ENCODE measurements around the gene PYCR2. TPM values are rescaled to one million over a fixed set of nuclear protein-coding genes. Genes with fewer than 3 reads are reported as not detected.
A peak's percentile ranks its signal among the peaks of the same experiment; 100 is the strongest.

PYCR2 gene
- total RNA-seq, 1 donor from 2014 or later = 37.8 TPM

- H3K4me3 ChIP-seq (ENCODE audit: low read depth, low read length) = no peak overlapping the region
- TF ChIP-seq CTCF (conservative IDR thresholded peaks at IDR 0.05; ENCODE audit: low read depth, low read length) = no peak
- no peak for DNase-seq (ENCODE audit: low read depth)
Measured at GRCh38 chr1:225897595-225898514, 26.2 kb downstream of the PYCR2 start.

- H3K4me3 ChIP-seq (ENCODE audit: low read depth, low read length) = no peak overlapping the region
- peak; percentile 65 for DNase-seq (ENCODE audit: low read depth)
- no peak for TF ChIP-seq CTCF (conservative IDR thresholded peaks at IDR 0.05; ENCODE audit: low read depth, low read length)
Measured at GRCh38 chr1:225896937-225897549, 27.0 kb downstream of the PYCR2 start.

- no peak for TF ChIP-seq CTCF (conservative IDR thresholded peaks at IDR 0.05; ENCODE audit: low read depth, low read length)
- DNase-seq (ENCODE audit: low read depth) = no peak
- H3K4me3 ChIP-seq (ENCODE audit: low read depth, low read length) = no peak overlapping the region
Measured at GRCh38 chr1:225896494-225896893, 27.6 kb downstream of the PYCR2 start.

- no peak overlapping the region for H3K4me3 ChIP-seq (ENCODE audit: low read depth, low read length)
- no peak for DNase-seq (ENCODE audit: low read depth)
- no peak for TF ChIP-seq CTCF (conservative IDR thresholded peaks at IDR 0.05; ENCODE audit: low read depth, low read length)
Measured at GRCh38 chr1:225892307-225892706, 31.7 kb downstream of the PYCR2 start.

- DNase-seq (ENCODE audit: low read depth) = no peak
- no peak for TF ChIP-seq CTCF (conservative IDR thresholded peaks at IDR 0.05; ENCODE audit: low read depth, low read length)
- H3K4me3 ChIP-seq (ENCODE audit: low read depth, low read length) = no peak overlapping the region
Measured at GRCh38 chr1:225891229-225891972, 32.6 kb downstream of the PYCR2 start.

- no peak for DNase-seq (ENCODE audit: low read depth)
- no peak overlapping the region for H3K4me3 ChIP-seq (ENCODE audit: low read depth, low read length)
- no peak for TF ChIP-seq CTCF (conservative IDR thresholded peaks at IDR 0.05; ENCODE audit: low read depth, low read length)
Measured at GRCh38 chr1:225890346-225891228, 33.5 kb downstream of the PYCR2 start.

All from epithelial cell of proximal tubule (primary cell).